GM19452 (cell line): Measurements from ENCODE around the gene STAG3.
"Not testable (repeated sequence)": the region's sequence is repeated elsewhere in the genome, so short reads cannot be mapped to it uniquely, and the experiment has no call there.

Source experiments
- ATAC-seq: cut with Tn5 transposase; IDR thresholded peaks from one replicate; pipeline ENCODE4 v1.9.1; 2021; ENCODE audit not compliant: unreplicated experiment

Gene STAG3

DNA sequence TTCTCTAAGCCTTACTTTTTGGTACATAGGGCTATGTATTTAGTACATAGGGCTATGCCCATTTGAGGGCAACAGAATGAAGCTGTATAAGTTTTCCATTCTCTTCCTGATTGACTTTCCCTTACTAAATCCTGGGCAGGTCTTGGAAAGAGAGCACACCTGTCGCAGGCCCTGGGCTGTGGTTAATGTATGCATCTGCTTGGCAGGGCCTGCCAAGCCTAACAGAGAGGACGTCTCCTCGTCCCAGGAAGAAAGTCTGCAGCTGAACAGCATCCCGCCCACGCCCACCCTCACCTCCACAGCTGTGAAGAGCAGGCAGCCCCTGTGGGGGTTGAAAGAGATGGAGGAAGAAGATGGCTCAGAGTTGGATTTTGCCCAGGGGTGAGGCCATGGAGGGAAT, 33.1 kb downstream of the STAG3 start:
- ATAC-seq = no peak

- ATAC-seq = peak; percentile 43
Measured at GRCh38 chr7:100211342-100211780, 33.6 kb downstream of the STAG3 start.

DNA sequence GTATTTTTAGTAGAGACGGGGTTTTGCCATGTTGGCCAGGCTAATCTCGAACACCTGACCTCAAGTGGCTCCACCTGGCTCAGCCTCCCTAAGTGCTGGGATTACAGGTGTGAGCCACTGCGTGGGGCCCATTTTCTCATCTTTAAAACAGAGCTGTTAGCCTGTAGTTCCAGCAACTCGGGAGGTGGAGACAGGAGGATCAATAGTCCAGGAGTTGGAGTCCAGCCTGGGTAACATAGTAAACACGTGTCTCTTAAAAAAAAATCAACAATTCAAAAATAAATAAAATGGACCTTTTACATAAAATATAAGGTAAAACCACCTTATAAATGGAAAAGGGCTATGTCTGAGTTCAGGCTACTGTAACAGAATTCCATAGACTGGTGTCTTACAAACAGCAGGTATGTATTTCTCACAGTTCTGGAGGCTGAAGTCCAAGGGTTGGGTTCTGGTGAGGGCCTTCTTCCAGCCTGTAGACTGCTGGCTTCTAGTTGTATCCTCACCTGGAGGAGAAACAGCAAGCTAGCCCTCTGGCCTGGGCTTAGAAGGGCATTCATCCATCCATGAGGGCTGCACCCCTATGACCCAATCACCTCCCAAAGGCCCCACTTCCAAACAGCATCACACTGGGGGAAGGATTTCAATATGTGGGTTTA, 35.0 kb downstream of the STAG3 start:
- no peak for ATAC-seq

DNA sequence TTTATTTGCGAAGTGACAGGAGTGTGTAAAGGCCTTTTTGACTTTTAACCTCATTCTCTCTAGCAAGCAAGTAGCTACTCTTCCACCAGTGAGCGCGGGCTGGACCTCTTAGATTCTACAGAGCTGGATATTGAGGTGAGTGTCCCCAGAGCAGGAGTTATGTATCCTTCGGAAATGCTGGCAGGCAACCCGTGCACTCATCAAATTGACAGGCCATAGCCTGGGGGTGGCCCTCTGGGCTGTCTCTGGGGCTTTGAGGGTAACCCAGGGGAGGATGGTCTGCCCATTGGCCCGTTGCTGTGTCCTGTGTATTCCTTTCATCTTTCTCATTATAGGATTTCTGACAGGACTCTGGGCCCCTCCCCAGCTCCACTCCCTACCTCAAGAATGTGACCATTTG, 36.0 kb downstream of the STAG3 start:
- no peak for ATAC-seq

DNA sequence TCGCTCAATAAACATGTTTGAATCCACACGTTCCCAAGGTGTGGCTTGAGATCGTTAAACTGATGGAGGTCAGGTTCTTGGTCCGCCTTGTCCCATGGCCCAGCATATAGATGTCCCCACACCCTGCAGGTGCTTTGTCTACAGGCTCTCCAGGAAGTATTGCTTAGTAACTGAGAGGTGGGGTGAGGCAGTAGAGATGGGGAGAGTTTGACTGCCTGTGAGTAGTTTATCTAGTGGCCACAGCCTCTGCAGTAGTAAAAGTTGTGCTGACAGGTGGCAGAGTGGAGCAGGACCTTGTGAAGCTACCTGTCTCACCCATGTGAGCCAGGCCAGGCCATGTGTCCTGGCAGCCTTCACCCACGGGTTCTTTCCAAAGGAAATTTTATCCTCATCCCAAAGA, 36.6 kb downstream of the STAG3 start:
- ATAC-seq = not testable (repeated sequence)

GRCh38 chr7:100215895-100216294, 38.2 kb downstream of the STAG3 start:
- no peak for ATAC-seq

DNA sequence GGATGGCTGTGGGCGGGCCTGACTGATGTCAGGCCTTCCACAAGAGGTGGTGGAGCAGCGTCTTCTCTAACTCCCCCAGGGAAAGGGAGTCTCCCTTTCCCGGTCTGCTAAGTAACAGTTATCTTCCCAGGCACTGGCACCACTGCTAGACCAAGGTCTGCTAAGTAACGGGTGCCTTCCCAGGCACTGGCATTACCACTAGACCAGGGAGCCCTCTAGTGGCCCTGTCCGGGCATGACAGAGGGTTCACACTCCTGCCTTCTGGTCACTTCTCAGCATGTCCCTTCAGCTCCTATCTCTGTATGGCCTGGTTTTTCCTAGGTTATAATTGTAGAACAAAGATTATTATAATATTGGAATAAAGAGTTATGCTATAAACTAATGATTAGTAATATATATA, 40.2 kb downstream of the STAG3 start:
- ATAC-seq = peak; percentile 14

- no peak for ATAC-seq
Measured at GRCh38 chr7:100219271-100219737, 41.6 kb downstream of the STAG3 start.

DNA sequence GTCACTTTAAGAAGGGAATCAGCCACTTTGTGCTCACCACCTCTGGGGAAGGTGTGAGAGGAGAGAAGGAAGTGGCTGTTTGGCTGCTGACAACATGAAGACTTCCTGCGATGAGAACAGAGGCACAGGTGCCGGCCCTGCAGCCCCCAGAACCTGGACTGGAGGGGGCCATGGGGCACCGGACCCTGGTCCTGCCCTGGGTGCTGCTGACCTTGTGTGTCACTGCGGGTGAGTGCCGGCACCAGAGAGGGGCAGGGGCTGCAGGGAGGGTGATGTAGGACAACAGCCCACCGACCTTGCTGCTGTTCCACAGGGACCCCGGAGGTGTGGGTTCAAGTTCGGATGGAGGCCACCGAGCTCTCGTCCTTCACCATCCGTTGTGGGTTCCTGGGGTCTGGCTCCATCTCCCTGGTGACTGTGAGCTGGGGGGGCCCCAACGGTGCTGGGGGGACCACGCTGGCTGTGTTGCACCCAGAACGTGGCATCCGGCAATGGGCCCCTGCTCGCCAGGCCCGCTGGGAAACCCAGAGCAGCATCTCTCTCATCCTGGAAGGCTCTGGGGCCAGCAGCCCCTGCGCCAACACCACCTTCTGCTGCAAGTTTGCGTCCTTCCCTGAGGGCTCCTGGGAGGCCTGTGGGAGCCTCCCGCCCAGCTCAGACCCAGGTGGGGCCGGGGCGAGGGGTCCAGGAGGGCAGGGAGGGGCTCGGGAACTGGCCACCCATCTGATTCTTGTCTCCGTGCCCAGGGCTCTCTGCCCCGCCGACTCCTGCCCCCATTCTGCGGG, 42.3 kb downstream of the STAG3 start, which contains the start of gene PVRIG:
Gene PVRIG, plus strand, starts transcription at position 149 of the 785 bp plus-strand sequence. Its CDS starts 22 bp downstream, at position 171.
- not testable (repeated sequence) for ATAC-seq

DNA sequence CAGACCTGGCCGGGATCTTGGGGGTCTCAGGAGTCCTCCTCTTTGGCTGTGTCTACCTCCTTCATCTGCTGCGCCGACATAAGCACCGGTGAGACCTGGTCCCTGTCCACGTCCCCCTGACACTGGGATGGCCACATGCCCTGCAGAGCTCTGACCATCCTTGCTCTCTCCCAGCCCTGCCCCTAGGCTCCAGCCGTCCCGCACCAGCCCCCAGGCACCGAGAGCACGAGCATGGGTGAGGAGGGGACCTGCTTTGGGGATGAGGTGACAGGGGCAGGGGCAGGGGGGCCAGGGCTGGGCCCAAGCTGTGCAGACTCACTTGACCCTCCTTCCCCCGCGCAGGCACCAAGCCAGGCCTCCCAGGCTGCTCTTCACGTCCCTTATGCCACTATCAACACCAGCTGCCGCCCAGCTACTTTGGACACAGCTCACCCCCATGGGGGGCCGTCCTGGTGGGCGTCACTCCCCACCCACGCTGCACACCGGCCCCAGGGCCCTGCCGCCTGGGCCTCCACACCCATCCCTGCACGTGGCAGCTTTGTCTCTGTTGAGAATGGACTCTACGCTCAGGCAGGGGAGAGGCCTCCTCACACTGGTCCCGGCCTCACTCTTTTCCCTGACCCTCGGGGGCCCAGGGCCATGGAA, 43.0 kb downstream of the STAG3 start:
- peak; percentile 2 for ATAC-seq

DNA sequence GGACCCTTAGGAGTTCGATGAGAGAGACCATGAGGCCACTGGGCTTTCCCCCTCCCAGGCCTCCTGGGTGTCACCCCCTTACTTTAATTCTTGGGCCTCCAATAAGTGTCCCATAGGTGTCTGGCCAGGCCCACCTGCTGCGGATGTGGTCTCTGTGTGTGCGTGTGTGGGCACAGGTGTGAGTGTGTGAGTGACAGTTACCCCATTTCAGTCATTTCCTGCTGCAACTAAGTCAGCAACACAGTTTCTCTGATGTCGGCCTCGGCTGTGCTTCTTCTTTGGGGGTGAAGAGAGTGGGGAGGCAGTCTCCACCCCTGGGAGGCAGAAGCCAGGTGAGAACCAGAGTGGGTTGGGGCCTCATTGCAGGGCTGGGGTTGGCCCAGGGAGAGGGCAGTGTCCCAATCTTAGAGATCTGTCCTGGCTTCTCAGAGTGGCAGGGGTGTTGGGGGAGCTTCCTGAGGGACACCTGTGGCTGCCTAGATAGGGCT, 43.6 kb downstream of the STAG3 start:
- peak; percentile 56 for ATAC-seq

DNA sequence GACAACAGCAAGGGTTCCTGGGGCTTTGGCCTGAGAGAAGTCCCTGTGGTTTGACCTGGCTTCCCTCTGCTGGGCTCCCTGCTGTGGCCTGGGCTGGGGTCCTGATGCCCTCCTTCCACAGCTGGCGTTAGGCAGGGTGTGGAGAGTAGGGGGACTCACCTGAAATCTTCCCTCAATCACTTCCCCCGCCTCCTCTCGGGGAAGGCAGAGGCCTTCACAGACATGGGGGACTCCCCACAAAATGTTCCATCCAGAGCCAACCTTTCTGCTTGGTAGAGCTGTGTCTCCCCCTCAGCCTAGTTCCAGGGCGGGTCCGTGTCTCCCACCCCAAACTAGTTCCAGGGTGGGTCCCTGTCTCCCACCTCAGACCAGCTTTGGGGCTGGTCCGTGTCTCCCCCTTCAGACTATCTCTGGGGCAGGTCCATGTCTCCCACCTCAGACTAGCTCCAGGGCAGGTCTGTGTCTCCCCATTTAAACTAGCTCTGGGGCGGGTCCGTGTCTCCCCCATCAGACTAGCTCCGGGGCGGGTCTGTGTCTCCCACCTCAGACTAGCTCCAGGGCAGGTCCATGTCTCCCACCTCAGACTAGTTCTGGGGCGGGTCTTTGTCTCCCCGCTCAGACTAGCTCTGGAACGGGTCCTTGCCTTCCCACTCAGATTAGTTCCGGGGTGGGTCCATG, 44.2 kb downstream of the STAG3 start:
- ATAC-seq = no peak

DNA sequence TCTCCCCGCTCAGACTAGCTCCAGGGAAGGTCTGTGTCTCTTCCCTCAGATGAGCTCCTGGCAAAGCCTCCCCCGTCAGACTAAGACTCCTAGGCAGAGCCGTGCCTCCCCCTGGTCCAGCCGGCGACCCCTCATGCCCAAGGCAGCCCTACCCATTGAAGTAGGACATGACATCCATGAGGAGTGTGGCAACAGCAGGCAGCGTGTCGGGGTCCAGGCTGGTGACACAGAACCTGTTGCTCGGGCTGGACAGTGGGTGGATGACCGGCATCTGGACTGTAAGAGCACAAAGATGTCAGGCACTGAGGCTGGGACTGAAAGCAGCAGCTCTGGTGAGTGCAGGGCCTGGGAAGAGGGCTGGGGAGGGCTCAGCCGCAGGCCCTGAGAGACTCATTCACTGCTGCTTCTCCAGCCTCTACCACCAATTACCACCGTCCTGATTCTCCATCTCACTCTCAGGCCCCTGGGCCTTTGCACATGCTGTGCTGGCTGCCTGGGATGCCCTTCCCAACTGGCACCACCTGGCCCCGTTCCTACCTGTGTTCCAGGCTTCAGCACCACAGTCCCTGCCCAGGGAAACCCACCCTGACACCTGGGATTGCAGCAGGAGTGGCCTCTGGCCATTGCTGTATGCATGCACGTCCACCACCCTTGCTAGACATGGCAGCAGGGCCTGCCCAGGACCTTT, 44.9 kb downstream of the STAG3 start:
- no peak for ATAC-seq

GRCh38 chr7:100223376-100223927, 45.7 kb downstream of the STAG3 start:
- not testable (repeated sequence) for ATAC-seq

DNA sequence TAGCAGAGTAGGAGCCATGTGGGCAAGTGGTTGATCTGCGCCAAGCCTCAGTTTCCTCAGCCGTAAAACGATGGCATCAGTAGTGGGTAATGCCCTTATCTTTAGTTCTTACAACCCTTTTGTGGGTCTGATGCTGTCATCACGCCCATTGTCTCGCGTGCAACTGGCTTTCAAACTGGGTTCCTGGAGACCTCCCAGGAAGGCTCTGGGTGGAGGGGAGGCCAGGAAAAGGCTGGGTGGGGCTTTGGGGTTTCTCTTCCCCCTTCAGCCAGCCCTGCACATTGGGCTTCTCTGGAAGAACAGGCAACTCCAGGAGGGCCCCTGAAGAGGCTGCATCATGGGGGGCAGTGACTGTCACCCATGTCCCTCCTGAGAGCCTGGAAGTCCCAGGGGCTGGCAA, 47.2 kb downstream of the STAG3 start:
- ATAC-seq = not testable (repeated sequence)

GRCh38 chr7:100234660-100235317, 57.1 kb downstream of the STAG3 start:
- ATAC-seq = not testable (repeated sequence)

DNA sequence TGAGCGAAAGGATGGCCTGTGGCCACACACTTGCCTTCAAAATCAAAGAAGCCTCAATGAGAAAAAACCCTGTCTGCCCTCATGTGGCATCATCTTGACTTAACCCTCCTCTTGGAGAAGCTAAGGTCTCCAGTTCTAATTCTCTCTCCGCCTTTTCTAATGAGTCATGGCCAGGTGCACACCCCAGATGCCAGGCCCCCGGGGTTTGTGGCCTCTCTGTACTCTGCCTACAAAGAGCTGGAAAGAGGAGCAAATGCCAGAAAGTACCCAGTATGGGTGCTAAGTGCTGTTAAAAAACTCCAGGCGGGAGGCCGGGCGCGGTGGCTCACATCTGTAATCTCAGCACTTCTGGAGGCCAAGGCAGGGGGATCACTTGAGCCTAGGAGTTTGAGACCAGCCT, 62.3 kb downstream of the STAG3 start:
- not testable (repeated sequence) for ATAC-seq

- ATAC-seq = not testable (repeated sequence)
Measured at GRCh38 chr7:100243385-100243784, 65.7 kb downstream of the STAG3 start.

GRCh38 chr7:100244988-100245605, 67.4 kb downstream of the STAG3 start:
- not testable (repeated sequence) for ATAC-seq
